CD14-positive monocyte (primary cell): ENCODE measurements around the gene FAM168A. TPM values are rescaled to one million over a fixed set of nuclear protein-coding genes. Genes with fewer than 3 reads are reported as not detected.
A peak's percentile ranks its signal among the peaks of the same experiment; 100 is the strongest.

Experiments used
- DNase-seq, 3 donors: peaks; one replicate each; pipeline ENCODE4 v3.0.0-alpha.2; 2011 to 2022
- H2AFZ ChIP-seq: 2 replicates; pipeline ENCODE4 v1.6.0; 2012; ENCODE audit warnings: mild to moderate bottlenecking, low read depth, low read length, inconsistent platforms; ENCODE audit not compliant: insufficient read depth, poor library complexity, severe bottlenecking
- H3K27ac ChIP-seq, 2 donors: 1 replicate in 1 of 2; 2 replicates in 1 of 2; pipeline ENCODE4 v1.5.1; 2012 to 2013; ENCODE audit warnings: low read length in 2 of 2, control low read depth in 1 of 2, inconsistent platforms in 1 of 2, low read depth in 1 of 2, mild to moderate bottlenecking in 1 of 2
- H3K27me3 ChIP-seq, 2 donors: one replicate each; pipeline versions ENCODE4 v1.6.0 to v1.6.1; 2011 to 2013; ENCODE audit warnings: low read length in 2 of 2; ENCODE audit not compliant: control insufficient read depth in 2 of 2, insufficient read depth in 2 of 2
- H3K36me3 ChIP-seq, 2 donors: replicated peaks in 1 of 2; 1 replicate in 1 of 2; 2 replicates in 1 of 2; pipeline versions ENCODE4 v1.5.1 to v1.6.1; 2012 to 2013; ENCODE audit warnings: low read length in 2 of 2, control low read depth in 1 of 2, inconsistent platforms in 1 of 2, mild to moderate bottlenecking in 1 of 2; ENCODE audit not compliant: insufficient read depth in 2 of 2, control insufficient read depth in 1 of 2
- H3K4me1 ChIP-seq, 2 donors: 1 replicate in 1 of 2; 2 replicates in 1 of 2; pipeline versions ENCODE4 v1.5.1 to v1.6.1; 2012 to 2013; ENCODE audit warnings: low read length in 2 of 2, control low read depth in 1 of 2, inconsistent platforms in 1 of 2, mild to moderate bottlenecking in 1 of 2, moderate library complexity in 1 of 2; ENCODE audit not compliant: insufficient read depth in 2 of 2, control insufficient read depth in 1 of 2
- H3K4me2 ChIP-seq: replicated peaks from 2 replicates; pipeline ENCODE3; 2012; ENCODE audit warnings: low read length, moderate library complexity, mild to moderate bottlenecking; ENCODE audit not compliant: poor library complexity, severe bottlenecking; ENCODE audit errors: extremely low read depth
- H3K4me3 ChIP-seq, 3 experiments: fragments of 200-600 bp in 1 of 3; sonication (generic) in 1 of 3; replicated peaks in 1 of 3; 1 replicate in 2 of 3; 2 replicates in 1 of 3; pipeline ENCODE4 v1.5.1; 2011 to 2013; ENCODE audit warnings: low read length in 3 of 3, mild to moderate bottlenecking in 3 of 3, control low read depth in 2 of 3, low read depth in 2 of 3, inconsistent platforms in 1 of 3, moderate library complexity in 1 of 3
- H3K79me2 ChIP-seq: 2 replicates; pipeline ENCODE4 v1.6.0; 2012; ENCODE audit warnings: mild to moderate bottlenecking, control low read depth, inconsistent platforms, low read length, moderate library complexity; ENCODE audit not compliant: insufficient read depth
- H3K9ac ChIP-seq: 2 replicates; pipeline ENCODE4 v1.6.0; 2017; ENCODE audit warnings: low read length, mild to moderate bottlenecking; ENCODE audit not compliant: insufficient read depth, poor library complexity, severe bottlenecking
- H3K9me3 ChIP-seq, 2 donors: replicated peaks in 1 of 2; 1 replicate in 1 of 2; 2 replicates in 1 of 2; pipeline versions ENCODE4 v1.5.1 to v1.6.1; 2012 to 2013; ENCODE audit warnings: low read length in 2 of 2, control low read depth in 1 of 2; ENCODE audit not compliant: control insufficient read depth in 1 of 2, insufficient read depth in 1 of 2
- H4K20me1 ChIP-seq: 2 replicates; pipeline ENCODE4 v1.6.0; 2012; ENCODE audit warnings: mild to moderate bottlenecking, low read length, control low read depth, moderate library complexity; ENCODE audit not compliant: insufficient read depth
- H3K27ac Mint-ChIP-seq, 7 donors: one replicate each; pipeline ENCODE4 v1.8.0; 2020; ENCODE audit warnings: mild to moderate bottlenecking in 7 of 7, mixed read lengths in 7 of 7, moderate library complexity in 6 of 7, inconsistent platforms in 2 of 7
- H3K27me3 Mint-ChIP-seq, 3 donors: one replicate each; pipeline ENCODE4 v1.8.0; 2021 to 2022; ENCODE audit warnings: low read depth in 3 of 3, mild to moderate bottlenecking in 3 of 3, mixed read lengths in 3 of 3, moderate library complexity in 3 of 3, inconsistent platforms in 1 of 3
- H3K36me3 Mint-ChIP-seq, 2 donors: one replicate each; pipeline ENCODE4 v1.8.0; 2020; ENCODE audit warnings: mixed read lengths in 2 of 2, inconsistent platforms in 1 of 2, mild to moderate bottlenecking in 1 of 2
- H3K4me1 Mint-ChIP-seq: one replicate; pipeline ENCODE4 v1.8.0; 2020; ENCODE audit warnings: mild to moderate bottlenecking, mixed read lengths
- H3K4me3 Mint-ChIP-seq, 2 donors: one replicate each; pipeline ENCODE4 v1.8.0; 2020; ENCODE audit warnings: mild to moderate bottlenecking in 2 of 2, mixed read lengths in 2 of 2, moderate library complexity in 1 of 2
- H3K9me3 Mint-ChIP-seq, 7 donors: one replicate each; pipeline ENCODE4 v1.8.0; 2020 to 2022; ENCODE audit warnings: mixed read lengths in 7 of 7, mild to moderate bottlenecking in 6 of 7, moderate library complexity in 6 of 7, inconsistent platforms in 2 of 7
- CTCF ChIP-seq: fragments of 200-600 bp; IDR thresholded peaks from one replicate; pipeline ENCODE4 v1.8.0; 2022; ENCODE audit warnings: antibody characterized with exemption, mild to moderate bottlenecking
- WGBS: methylation state at CpG from one replicate; pipeline ENCODE4 v1.1.5; 2013; ENCODE audit warnings: missing lambda C conversion rate; ENCODE audit not compliant: insufficient coverage; 5-methylcytosine and 5-hydroxymethylcytosine counted together
- intact Hi-C, 2 donors: fragments of 100-400 bp; cut with micrococcal nuclease; formaldehyde crosslinking; loops; one replicate each; pipeline versions ENCODE4 v1.15.0 to v1.15.1; 2023
- polyA plus RNA-seq, 3 donors: library from polyadenylated mRNA; depleted of rRNA in 1 of 3; unstranded in 2 of 3; stranded (reverse) in 1 of 3; fragments of 300-500 nt in 2 of 3; fragments of >200 nt in 1 of 3; fragmentation: Illumina TruSeq in 2 of 3; gene quantifications; 1 replicate in 2 of 3; 2 replicates in 1 of 3; pipeline ENCODE4 v1.2.3, GENCODE V29; 2012 to 2021

Gene FAM168A
- polyA plus RNA-seq, 3 donors, result 1.4 to 13.3 (median 2.1) TPM

- Histone ChIP-seq H3K4me1 (peaks cover 8 to 21% of the 10 kb centered on the region in 2 donors), H3K4me3 (no peak overlapping the region), H3K27ac (peak overlapping the region in 1 of 2 donors; percentile 53), H4K20me1 (peaks cover 97% of the 10 kb centered on the region), H3K79me2 (peaks cover 54% of the 10 kb centered on the region), H2AFZ (no peak overlapping the region), H3K9me3 (no peaks in the 10 kb centered on the region), H3K27me3 (no peaks in the 10 kb centered on the region), H3K4me2 (no peak overlapping the region), H3K9ac (no peak overlapping the region), H3K36me3 (peaks cover 88 to 97% of the 10 kb centered on the region in 2 donors)
- WGBS, result 94% methylated on average over 4 of the region's 6 CpGs
- intact Hi-C loops, result loop anchor here in 1 of 2 donors (10.0 kb wide), 1 partner anchor 92 kb away; the partner anchor contains the start of gene ARHGEF17
- peaks cover 79 to 97% of the 10 kb centered on the region in 2 donors for H3K36me3 Mint-ChIP-seq
- no peak for DNase-seq
- peak overlapping the region in 2 of 7 donors; percentile 7 to 57 for H3K27ac Mint-ChIP-seq
- peaks cover 0 to 3% (median 0%) of the 10 kb centered on the region in 3 donors for H3K27me3 Mint-ChIP-seq
- no peak overlapping the region for H3K4me3 Mint-ChIP-seq
- no peaks in the 10 kb centered on the region for H3K9me3 Mint-ChIP-seq
- TF ChIP-seq CTCF, result no peak
- peaks cover 14% of the 10 kb centered on the region for H3K4me1 Mint-ChIP-seq
Observed at GRCh38 chr11:73396251-73396930, 201.5 kb downstream of the FAM168A start.

- Mint-ChIP-seq H3K4me1 (peaks cover 19% of the 10 kb centered on the region), H3K27ac (peak overlapping the region in 3 of 7 donors; percentile 16 to 69 (median 50)), H3K36me3 (peaks cover 82 to 99% of the 10 kb centered on the region in 2 donors), H3K9me3 (no peaks in the 10 kb centered on the region), H3K27me3 (peaks cover 0 to 3% (median 0%) of the 10 kb centered on the region in 3 donors), H3K4me3 (no peak overlapping the region)
- H3K9ac ChIP-seq, result no peak overlapping the region
- no peaks in the 10 kb centered on the region for H3K9me3 ChIP-seq
- TF ChIP-seq CTCF, result no peak
- peaks cover 62% of the 10 kb centered on the region for H3K79me2 ChIP-seq
- no peak overlapping the region for H2AFZ ChIP-seq
- DNase-seq, result no peak
- H3K4me1 ChIP-seq, result peaks cover 10 to 28% of the 10 kb centered on the region in 2 donors
- H4K20me1 ChIP-seq, result peaks cover 100% of the 10 kb centered on the region
- WGBS, result over 99% methylated on average over 14 of the region's 22 CpGs
- H3K27me3 ChIP-seq, result no peaks in the 10 kb centered on the region
- intact Hi-C loops, result loop anchor here in 1 of 2 donors (10.0 kb wide), 1 partner anchor 91 kb away; the partner anchor contains the start of gene ARHGEF17
- H3K4me3 ChIP-seq, result no peak overlapping the region
- H3K4me2 ChIP-seq, result no peak overlapping the region
- peak overlapping the region; percentile 2 to 53 for H3K27ac ChIP-seq
- H3K36me3 ChIP-seq, result peaks cover 96 to 100% of the 10 kb centered on the region in 2 donors
Observed at GRCh38 chr11:73395297-73396208, 202.4 kb downstream of the FAM168A start.
